ENCODE results near the gene PPP1R14B.

PPP1R14B gene

DNA sequence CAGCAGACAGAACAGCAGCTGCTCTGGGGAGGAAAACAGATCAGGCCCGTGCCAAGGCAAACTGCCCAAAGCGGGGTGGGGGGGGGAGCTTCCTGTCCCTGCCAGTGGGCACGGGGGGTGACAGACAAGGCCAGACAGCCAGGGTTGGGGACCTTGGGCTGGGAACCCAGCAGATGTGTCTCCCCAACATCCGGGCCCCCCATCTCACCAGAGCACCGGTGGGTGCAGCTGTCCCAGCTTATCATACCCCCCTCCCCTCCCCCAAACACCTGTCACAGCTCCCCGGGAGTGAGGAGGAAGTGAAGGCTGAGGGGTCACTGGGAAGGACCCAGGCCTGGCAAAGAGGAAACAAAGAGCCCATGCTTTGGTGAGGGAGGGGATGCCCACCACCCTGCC, 1.3 kb downstream of the PPP1R14B start:
- peak; percentile 24 for DNase-seq

DNA sequence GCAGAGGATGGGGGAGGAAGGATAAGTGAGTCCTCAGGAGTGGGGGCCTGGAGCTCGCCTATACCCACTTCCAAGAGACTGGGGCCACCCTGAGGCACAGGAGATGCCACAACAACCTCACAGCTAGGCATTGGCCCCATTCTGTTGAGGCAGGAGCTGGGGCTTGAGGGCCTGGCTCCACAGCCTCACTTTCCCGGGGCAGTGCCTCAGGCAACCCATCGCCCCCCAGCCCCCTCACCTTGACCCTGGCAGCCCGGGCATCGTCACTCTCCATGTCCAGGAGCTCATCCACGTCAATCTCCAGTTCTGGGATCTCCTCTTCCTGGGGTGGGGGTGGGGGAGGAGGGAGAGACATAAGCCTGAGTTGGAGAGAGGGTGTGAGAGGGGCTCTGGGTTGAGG, 1.8 kb downstream of the PPP1R14B start:
- no peak for DNase-seq

DNA sequence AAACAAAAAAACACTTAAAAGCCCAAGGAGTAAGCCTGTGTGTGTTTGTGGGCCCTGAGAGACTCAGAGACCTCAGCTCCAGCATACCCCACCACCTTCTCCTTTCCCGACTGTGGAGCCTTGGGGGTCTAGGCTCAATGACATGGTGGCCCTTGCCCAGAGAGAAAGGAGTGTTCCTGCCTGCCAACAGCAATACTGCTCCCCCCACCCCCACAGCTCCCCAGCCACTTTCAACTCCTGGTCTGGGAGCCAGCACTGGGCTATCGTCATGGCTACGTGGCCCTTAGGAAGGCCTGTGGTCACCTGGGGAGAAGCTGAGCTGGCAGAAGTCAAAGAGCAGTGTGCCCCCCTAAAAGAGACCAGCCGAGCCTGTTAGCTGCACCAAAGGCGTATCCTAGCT, 2.6 kb downstream of the PPP1R14B start:
- no peak for DNase-seq

DNA sequence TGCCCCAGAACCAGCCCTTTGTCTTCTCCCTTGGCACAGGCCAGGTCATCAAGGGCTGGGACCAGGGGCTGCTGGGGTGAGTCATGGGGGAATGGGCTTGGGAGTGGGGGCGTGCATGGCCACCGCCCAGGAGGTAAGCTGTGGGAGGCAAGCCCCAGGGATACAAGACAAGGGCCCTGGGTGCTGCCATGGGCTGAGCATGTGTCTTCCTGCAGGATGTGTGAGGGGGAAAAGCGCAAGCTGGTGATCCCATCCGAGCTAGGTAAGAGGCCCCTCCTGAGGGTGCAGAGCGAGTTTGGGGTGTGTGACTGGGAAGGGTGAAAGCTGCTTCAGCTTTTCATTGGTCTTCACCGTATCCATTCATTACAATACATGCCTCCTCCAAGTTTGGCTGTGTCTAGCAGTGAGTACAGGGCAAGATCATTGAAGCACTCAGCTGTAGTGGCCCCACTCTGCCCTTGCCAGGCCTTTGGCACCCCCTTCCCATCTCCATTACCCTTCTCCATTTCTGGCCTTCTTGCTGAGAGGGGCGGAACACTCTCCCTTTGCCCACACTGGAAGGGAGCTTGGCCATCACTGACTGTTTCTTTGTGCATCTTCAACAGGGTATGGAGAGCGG, 3.4 kb downstream of the PPP1R14B start:
- no peak for DNase-seq

DNA sequence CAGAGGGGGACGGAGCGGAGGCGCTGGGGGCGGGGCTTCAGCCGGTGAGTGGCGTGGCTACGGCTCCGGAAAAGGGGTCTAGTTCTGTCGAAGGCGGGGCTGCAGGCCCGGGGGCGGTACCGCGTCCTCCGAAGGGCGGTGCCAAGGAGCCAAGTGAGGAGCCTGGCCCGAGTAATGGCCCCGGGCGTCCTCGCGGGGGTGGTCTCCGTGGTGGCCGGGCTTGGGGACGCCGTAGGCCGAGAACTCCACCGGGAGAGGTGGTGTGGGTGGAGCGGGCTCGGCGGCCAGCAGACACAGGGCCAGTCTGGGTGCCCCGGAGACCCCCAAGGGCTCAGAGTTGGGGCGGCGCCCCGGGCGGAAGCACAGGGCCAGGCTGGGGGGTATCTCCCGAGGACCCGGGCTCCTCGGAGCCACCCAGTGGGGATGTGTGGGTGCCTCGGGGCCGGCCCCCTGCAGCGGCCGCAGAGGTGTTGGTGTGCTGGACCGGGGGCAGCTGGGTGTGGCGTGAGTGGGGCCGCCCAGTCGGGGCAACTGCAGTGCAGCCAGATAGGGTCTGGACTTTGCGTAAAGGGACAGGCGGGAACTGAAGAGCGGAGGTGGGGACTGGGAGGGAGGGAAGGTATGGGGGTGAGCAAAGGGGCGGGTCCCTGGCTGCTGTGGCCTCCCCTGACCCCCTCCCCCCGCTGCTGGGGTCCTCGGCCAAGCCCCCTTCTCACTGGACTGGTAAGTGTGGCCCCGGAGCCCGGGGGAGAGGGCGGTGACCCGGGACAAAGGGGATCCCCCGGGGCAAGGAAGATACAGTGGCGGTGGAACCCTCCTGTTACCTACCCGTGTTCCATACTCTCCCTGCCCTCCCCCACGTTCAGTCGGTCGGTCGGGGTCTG, 5.0 kb downstream of the PPP1R14B start:
- peak; percentile 48 for DNase-seq

DNA sequence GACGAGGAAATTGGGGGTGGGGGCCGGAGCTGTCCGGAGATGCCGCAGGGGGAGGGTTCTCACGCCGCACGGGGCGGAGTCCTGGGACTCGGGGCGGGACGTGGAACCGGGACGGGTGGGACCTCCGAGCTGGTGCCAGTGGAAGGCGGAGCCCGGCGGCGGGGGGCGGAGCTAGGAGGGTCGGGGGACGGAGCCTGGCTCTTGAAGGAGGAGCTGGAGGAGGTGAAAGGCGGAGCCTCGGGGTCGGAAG, 5.6 kb downstream of the PPP1R14B start:
- DNase-seq, result peak; percentile 91

DNA sequence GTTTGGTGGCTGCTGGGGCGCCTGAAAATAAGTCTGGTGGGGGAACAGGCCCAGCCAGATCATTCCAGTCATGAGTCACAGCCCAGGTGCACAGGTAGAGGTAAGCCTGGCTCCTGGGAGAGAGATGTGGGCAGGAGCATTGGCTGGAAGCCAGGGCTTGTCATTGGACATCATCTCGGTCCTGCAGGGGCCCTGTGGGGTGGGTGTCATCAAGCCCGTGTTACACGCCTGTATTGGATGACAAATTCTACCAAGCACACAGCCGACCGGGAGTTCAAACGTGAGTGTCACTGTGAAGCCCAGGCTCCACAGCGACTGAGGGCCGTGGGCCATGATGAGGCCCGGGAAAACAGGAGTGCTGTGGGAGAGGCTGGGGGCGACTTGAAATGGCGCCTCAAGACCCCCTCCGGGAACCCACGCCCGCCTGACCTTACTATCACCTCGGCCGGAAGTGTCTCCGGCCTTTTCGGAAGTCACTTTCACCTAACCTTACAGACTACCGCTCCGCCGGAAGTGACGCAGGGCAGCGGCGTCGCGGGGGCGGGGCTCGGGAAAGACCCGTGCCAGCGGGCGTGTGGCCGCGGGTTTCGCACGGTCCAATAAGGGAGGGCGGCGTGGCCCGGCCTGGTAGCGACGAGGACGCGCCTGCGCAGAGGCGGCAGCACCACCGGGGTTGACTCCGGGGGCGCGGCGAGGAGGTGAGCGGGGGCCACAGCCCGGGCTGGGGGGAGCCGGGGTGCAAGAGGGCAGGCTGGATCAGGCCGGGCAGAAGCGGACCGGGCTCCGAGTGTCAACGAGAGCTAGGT, 6.1 kb downstream of the PPP1R14B start, which contains the start of gene FKBP2:
FKBP2 (plus strand) TSS at position 661 of the 806 bp plus-strand sequence. CDS start 1,293 bp downstream, outside the sequence.
- DNase-seq, result peak; percentile 94

DNA sequence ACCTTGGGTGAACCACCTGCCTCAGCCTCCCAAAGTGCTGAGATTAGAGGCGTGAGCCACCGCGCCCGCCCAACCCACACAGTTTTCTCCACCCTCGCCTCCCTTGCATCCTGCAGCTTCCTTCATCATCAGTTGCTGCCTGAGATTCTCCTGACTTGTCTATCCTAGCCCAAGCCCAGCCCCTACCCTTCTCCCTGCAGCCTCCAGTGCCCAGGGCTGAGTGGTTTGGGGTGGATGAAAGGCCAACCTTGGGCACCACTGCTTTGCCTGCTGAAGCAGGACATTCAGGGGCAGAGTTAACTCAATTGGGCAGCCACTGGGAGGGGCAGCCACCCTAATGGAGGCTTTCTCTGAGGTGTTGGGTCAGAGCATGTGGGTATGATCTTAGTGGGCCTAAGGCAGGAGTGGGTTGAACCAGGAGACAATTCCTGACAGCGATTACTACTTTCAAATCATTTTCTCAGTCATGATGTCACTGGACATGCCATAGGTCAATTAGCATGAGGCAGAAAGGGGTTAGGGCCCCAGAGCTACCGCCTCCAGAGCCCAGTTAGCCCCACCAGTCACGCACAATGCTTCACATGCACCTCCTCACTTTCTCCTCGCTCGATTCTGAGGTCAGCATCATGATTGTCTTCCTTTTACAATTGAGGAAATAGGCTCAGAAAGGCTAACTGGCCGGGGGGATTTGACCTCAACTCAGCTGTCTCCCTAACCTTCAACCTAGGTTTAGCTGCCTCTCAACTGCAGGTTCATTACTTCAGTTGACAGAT, 6.9 kb downstream of the PPP1R14B start:
- DNase-seq, result no peak

DNA sequence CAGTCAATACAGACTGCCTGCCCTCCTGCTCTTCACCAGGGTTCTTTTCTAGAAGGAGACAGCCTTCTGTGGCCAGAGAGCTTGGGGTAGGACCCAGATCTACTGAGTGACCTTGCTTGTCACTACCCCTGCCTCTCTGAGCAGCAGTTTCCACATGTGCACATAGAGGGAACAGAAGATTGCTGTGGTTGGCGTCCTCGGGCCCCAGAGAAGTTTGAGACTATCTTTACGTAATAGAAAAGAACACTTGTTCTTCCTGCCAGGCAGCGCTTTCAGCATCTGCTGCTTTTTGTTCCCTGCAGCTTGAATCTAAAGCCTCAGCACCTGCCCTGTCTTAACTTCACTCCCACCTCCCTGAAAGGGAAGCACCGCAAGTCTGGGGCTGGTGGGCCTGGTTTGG, 7.7 kb downstream of the PPP1R14B start:
- DNase-seq, result no peak

DNA sequence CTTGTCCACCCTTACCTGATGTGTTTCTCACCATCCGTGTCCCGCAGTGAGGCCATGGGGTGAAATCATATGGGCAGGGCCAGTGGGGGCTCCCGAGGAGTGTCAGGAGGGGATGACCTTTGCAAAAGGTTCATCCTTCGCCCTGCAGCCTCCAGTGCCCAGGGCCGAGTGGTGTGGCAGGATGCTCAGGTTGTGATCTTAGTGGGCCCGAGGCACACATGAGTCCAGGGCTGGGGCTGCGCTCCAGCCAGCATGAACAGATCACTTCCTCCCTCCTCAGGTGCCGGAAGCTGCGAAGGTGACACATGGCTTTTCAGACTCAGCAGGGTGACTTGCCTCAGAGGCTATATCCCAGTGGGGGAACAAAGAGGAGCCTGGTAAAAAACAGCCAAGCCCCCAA, 8.7 kb downstream of the PPP1R14B start:
- no peak for DNase-seq

DNA sequence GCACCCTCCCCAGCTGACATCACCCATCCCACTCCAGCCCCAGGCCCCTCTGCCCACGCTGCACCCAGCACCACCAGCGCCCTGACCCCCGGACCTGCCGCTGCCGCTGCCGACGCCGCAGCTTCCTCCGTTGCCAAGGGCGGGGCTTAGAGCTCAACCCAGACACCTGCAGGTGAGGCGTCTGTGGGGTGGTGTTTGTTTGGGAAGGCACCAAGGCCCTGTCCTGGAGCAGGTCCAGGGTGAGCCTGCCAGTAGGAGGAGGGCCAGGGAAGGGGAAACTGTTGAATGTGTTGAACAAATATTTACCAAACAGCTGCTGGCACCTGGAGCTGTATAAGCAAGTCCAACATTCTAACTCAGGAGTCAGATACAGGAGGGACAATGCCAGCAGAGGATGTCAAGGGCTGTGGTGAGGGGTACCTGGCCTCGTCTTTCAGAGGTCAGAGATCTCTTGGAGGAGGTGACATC, 9.2 kb downstream of the PPP1R14B start:
- DNase-seq, result no peak

DNA sequence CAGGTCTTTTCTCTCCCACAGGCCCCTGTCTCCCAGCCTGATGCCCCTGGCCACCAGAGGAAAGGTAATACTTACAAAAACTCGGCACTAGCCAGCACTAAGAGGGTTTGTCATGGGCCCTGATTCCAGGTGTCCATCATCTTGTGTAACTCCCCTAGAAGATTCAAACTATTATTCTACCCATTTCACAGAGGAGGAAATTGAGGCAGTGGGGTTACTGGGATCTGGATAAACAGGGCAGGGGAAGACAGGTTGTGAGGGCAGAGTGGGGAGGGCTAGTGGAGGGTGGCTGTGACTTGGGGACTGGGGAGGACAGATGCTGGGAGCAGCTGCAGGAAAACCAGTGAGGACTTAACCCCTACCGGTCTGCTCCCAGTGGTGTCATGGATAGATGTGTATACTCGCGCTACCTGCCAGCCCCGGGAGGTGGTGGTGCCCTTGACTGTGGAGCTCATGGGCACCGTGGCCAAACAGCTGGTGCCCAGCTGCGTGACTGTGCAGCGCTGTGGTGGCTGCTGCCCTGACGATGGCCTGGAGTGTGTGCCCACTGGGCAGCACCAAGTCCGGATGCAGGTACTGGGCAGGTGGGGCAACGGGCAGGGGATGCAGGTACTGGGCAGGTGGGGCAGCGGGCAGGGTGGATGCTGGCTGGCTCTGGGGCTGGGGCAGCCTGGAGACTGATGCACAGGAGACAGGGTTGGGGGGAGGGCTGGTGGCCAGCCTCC, 11.1 kb downstream of the PPP1R14B start:
- no peak for DNase-seq

DNA sequence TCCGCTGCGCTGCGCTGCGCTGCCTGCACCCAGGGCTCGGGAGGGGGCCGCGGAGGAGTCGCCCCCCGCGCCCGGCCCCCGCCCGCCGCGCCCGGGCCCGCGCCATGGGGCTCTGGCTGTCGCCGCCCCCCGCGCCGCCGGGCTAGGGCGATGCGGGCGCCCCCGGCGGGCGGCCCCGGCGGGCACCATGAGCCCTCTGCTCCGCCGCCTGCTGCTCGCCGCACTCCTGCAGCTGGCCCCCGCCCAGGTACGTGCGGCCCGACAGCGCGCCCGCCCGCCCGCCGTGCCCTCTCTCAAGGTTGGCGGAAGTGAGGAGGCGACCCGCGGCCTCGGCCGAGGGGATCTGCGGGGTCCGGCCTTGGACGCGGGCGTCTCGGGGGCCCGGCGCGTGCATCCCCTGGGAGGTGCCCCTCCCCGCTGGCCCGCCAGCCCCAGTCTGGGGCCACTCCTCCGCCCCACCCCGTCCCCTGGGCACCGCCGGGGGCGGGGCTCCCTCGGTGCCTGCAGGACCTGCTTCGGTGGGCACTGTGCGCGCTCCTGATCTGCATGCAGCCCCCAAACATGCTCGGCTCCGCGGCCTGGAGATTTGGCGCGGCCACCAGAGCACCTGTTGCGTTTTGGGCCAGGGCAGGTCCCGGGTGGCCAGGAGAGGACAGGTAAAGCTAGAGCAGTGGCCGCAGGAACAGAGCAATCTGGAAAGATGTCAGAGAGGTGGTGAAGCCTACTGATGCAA, 11.9 kb downstream of the PPP1R14B start:
- DNase-seq, result no peak

DNA sequence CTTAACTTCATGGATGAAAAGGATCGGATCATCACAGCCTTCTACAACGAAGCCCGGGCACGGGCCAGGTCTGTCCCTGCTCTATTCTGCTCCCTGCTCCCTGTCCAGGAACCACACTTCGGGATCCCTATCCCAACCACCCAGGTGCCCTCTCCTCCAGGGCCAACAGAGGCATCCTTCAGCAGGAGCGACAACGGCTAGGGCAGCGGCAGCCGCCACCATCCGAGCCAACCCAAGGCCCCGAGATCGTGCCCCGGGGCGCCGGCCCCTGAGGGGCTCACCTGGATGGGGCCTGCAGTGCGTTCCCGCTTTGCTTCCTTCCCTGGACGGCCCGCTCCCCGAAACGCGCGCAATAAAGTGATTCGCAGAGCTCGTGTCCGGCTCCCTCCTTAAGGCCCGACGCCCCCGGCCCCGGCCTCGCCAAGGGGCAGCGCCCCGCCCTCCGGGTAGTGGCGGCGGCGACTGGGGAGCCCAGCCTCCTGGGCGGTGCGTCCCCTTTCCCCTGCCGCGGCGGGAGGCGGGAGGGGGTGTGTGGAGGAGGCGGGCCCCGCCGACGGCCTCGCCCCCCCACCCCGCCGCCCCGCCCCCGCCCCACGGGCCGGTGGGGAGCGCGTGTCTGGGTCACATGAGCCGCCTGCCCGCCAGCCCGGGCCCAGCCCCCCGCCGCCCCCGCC, 12.7 kb downstream of the PPP1R14B start, which contains the start of gene VEGFB:
VEGFB (plus strand) TSS at position 672 of the 674 bp plus-strand sequence. CDS start 250 bp downstream, outside the sequence.
- DNase-seq, result peak; percentile 43

DNA sequence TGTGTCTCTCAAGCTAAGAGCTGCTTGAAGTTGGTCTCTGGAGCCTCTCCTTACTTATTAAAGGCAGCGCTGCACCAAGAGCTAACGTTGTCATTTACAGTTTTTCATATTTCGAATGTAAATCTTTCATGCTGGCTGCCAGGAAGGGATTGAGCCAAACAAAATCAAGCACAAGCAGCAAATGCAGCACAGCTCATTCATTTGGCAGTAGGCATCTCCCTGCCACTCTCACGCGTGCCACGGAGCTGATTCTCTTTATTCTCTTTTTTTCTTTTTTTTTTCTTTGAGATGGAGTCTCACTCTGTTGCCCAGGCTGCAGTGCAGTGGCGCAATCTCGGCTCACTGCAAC, 13.8 kb downstream of the PPP1R14B start:
- DNase-seq, result no peak

DNA sequence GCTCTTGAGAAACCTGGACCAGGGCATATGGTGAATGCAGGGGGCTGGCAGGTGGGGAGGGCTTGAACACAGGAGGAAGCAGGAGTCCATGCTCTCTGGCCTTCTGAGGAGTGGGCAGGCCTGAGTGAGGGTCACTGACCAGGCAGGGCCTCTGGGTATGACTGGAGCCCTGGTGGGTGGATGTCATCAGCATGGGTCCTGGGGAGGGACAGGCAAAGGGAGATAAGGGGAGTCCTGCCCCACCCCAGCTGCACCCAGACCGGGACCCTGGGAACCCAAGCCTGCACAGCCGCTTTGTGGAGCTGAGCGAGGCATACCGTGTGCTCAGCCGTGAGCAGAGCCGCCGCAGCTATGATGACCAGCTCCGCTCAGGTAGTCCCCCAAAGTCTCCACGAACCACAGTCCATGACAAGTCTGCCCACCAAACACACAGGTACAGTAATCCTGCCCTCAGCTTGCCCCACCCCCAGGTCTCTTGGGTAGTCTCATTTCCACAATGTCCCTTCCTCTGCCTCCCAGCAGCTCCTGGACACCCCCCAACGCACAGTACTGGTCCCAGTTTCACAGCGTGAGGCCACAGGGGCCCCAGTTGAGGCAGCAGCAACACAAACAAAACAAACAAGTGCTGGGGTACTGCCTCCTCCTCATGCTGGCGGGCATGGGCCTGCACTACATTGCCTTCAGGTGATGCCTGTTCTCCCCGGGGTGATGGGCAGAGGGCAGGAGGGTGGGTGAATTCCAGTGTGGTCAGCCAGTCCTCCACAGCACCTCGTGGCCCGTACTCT, 14.4 kb downstream of the PPP1R14B start:
- no peak for DNase-seq

DNA sequence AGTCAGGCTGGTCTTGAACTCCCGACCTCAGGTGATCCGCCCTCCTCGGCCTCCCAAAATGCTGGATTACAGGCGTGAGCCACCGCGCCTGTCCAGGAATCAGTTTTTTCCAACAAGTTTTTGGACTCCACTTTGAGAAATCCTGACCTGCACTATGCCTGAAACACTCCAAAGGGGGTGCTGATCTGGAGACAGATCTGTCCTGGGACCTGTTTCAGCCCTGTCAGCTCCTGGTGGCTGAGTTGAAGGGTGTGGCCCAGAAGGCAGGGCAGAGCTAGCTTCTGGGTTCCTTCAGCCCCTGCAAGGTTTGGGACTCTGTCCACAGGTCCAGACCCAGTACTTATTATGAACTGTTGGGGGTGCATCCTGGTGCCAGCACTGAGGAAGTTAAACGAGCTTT, 15.2 kb downstream of the PPP1R14B start:
- no peak for DNase-seq

DNA sequence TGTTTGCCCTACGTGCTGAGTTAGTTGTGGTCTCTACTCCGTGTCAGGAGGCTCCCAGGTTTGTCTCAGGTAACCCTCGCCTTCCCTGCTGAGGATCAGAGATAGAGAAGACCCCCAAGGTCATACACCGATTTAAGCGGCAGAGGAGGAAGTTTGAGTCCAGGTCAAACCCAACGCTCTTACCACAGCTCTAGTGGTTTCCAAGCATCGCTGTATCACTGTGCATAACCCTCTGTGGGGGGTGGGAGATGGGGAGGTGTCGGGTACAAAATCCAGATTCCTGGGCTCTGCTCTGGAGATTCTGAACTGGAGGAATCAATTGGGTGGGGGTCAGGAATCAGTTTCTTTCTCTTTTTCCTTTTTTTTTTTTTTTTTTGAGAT, 15.8 kb downstream of the PPP1R14B start:
- DNase-seq, result no peak

DNA sequence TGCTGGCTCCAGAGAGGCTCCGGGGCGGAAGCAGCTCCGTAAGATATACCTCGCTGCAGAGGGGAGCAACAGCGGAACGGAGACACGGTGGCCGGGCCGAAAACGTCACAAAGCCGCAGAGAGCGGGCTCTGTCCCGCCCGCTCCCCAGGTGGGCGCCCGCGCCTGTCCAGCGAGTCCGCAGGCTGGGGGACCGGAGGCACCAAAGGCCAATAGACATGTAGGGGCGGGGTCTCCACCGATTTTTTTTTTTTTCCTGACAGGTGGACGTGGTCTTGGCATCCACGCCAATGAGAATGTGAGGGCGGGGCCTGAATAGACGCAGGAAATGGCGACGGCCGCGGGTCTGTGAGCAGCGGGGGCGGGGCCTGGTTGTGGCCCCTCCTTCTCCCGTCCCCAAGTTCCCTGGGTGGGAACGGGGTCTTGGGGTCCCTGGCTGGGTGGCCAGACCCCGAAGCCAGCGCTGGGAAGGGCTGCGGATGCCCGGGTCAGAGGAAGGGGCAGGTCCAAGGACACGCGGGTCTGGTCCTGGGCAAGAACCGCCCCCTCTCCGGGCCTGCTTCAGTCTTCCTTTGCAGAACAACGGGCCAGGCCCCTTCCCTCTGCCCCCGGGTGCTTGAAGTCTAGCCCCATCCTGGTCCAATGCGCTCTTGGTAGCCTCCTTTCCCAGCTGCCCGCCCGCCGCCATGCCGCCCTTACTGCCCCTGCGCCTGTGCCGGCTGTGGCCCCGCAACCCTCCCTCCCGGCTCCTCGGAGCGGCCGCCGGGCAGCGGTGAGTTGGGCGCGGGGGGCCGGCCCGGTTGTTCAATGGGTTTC, 16.4 kb downstream of the PPP1R14B start, which contains the start of gene DNAJC4:
DNAJC4 (plus strand) TSS at position 378 of the 814 bp plus-strand sequence; CDS start at position 685, 307 bp downstream.
- peak; percentile 86 for DNase-seq
